Lung (tissue), 12 donors: ENCODE data around the gene GRB14. TPM values are rescaled to one million over a fixed set of nuclear protein-coding genes. Genes with fewer than 3 reads are reported as not detected.

Experiments
- ATAC-seq: fragments of 200-7000 bp; cut with Tn5 transposase; one replicate; pipeline ENCODE4 v1.9.1; 2020; ENCODE audit warnings: moderate number of reproducible peaks; ENCODE audit not compliant: insufficient read depth, low FRiP score
- DNase-seq, 3 donors: peaks; one replicate each; pipeline ENCODE4 v3.0.0-alpha.2; 2013 to 2017
- H3K27ac ChIP-seq, 2 donors: one replicate each; pipeline ENCODE4 v1.5.1; 2013; ENCODE audit warnings: mild to moderate bottlenecking in 2 of 2, moderate library complexity in 2 of 2, control low read depth in 1 of 2, inconsistent platforms in 1 of 2, low read depth in 1 of 2, low read length in 1 of 2
- H3K27me3 ChIP-seq, 3 donors: one replicate each; pipeline ENCODE4 v1.5.1; 2013; ENCODE audit warnings: low read length in 2 of 3; ENCODE audit not compliant: control insufficient read depth in 3 of 3, insufficient read depth in 3 of 3
- H3K36me3 ChIP-seq, 4 donors: one replicate each; pipeline ENCODE4 v1.5.1; 2013; ENCODE audit warnings: low read length in 4 of 4, mild to moderate bottlenecking in 1 of 4, moderate library complexity in 1 of 4; ENCODE audit not compliant: control insufficient read depth in 4 of 4, insufficient read depth in 4 of 4
- H3K4me1 ChIP-seq, 5 donors: one replicate each; pipeline ENCODE4 v1.5.1; 2013; ENCODE audit warnings: low read length in 5 of 5, mild to moderate bottlenecking in 2 of 5, moderate library complexity in 1 of 5; ENCODE audit not compliant: control insufficient read depth in 5 of 5, insufficient read depth in 5 of 5
- H3K4me3 ChIP-seq: one replicate; pipeline ENCODE4 v1.5.1; 2013; ENCODE audit warnings: mild to moderate bottlenecking, control low read depth, moderate library complexity
- H3K9ac ChIP-seq, 2 donors: one replicate each; pipeline ENCODE4 v1.5.1; 2013; ENCODE audit warnings: low read length in 2 of 2, control low read depth in 1 of 2; ENCODE audit not compliant: insufficient read depth in 1 of 2
- H3K9me3 ChIP-seq, 4 donors: one replicate each; pipeline ENCODE4 v1.5.1; 2013; ENCODE audit warnings: low read length in 3 of 4, mild to moderate bottlenecking in 1 of 4, moderate library complexity in 1 of 4; ENCODE audit not compliant: control insufficient read depth in 4 of 4, insufficient read depth in 3 of 4
- WGBS, 2 donors: extraction: QIAGEN DNeasy Blood & Tissue Kit; methylation state at CpG; one replicate each; pipeline ENCODE4 v1.1.7; 2013; 5-methylcytosine and 5-hydroxymethylcytosine counted together
- polyA plus RNA-seq, 2 donors: library from polyadenylated mRNA; stranded (reverse); fragments of 200-250 nt; gene quantifications; one replicate each; pipeline ENCODE4 v1.2.1, GENCODE V29; 2013
- total RNA-seq, 2 donors: library from RNA; depleted of rRNA in 1 of 2; stranded (reverse); fragments of >200 nt in 1 of 2; gene quantifications; one replicate each; pipeline ENCODE4 v1.2.1, GENCODE V29; 2014 to 2021
- TF ChIP-seq, protein P1 (sequence below): IDR thresholded peaks from 2 replicates; pipeline ENCODE4 v1.5.1; 2012; ENCODE audit warnings: mild to moderate bottlenecking; ENCODE audit errors: control extremely low read depth, extremely low read depth
- donor health status: control.
- donor health status: control.
- donor health status: Bipolar disorder and iron deficiency.
- donor health status: healthy.
- donor health status: DM: yes; HTN: yes; CAD: no.

Gene GRB14
- total and polyA plus RNA-seq, 4 donors = 1.1 to 20.2 (median 5.2) TPM

GRCh38 chr2:164657129-164657528 is 35.8 kb upstream of the GRB14 start:
- no peak overlapping the region for H3K27ac ChIP-seq
- no peak for ATAC-seq

GRCh38 chr2:164655750-164656149 is 34.5 kb upstream of the GRB14 start:
- Histone ChIP-seq H3K27ac (no peak overlapping the region), H3K4me3 (no peak overlapping the region), H3K4me1 (no peaks in the 10 kb centered on the region), H3K9me3 (peaks cover 0 to 7% (median 1%) of the 10 kb centered on the region in 4 donors), H3K27me3 (no peaks in the 10 kb centered on the region), H3K9ac (no peak overlapping the region), H3K36me3 (peaks cover 0 to 11% (median 0%) of the 10 kb centered on the region in 4 donors)
- 91 to 92% methylated on average over 2 of the region's 2 CpGs for WGBS, 2 donors
- DNase-seq (peak in 1 of 3 donors; percentile 3), ATAC-seq (no peak)
- TF ChIP-seq, protein P1, sequence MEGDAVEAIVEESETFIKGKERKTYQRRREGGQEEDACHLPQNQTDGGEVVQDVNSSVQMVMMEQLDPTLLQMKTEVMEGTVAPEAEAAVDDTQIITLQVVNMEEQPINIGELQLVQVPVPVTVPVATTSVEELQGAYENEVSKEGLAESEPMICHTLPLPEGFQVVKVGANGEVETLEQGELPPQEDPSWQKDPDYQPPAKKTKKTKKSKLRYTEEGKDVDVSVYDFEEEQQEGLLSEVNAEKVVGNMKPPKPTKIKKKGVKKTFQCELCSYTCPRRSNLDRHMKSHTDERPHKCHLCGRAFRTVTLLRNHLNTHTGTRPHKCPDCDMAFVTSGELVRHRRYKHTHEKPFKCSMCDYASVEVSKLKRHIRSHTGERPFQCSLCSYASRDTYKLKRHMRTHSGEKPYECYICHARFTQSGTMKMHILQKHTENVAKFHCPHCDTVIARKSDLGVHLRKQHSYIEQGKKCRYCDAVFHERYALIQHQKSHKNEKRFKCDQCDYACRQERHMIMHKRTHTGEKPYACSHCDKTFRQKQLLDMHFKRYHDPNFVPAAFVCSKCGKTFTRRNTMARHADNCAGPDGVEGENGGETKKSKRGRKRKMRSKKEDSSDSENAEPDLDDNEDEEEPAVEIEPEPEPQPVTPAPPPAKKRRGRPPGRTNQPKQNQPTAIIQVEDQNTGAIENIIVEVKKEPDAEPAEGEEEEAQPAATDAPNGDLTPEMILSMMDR = no peak

More at GRCh38 chr2:164657129-164657528, 35.8 kb upstream of the GRB14 start:
- H3K36me3 ChIP-seq = peaks cover 0 to 11% (median 0%) of the 10 kb centered on the region in 4 donors
- H3K4me3 ChIP-seq = no peak overlapping the region
- H3K27me3 ChIP-seq = no peaks in the 10 kb centered on the region
- TF ChIP-seq, protein P1 = no peak
- DNase-seq = no peak
- no peaks in the 10 kb centered on the region for H3K4me1 ChIP-seq
- no peak overlapping the region for H3K9ac ChIP-seq
- no peaks in the 10 kb centered on the region for H3K9me3 ChIP-seq
- 92 to 93% methylated on average over 2 of the region's 2 CpGs for WGBS, 2 donors

DNA sequence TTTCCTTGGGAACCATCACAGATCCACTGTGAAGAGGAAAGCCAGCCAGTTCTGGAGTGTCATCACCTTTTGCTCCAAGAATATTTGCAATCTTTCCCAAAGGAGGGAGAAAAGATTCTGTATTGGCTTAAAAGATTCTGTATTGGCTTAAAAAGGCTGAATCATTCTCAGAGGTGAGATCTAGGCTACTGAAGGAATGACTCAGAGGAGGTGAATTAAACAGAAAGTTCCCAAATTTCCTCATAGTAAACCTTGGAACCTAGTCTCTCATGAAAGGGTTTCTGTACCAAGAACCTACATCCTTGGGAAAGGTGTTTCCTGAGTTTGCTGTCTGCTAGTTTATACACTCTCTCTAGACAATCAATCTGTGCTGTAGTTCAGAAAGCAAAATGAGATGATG is 34.1 kb upstream of the GRB14 start:
- H3K4me1 ChIP-seq = no peaks in the 10 kb centered on the region
- H3K27ac ChIP-seq = no peak overlapping the region
- H3K36me3 ChIP-seq = peaks cover 0 to 11% (median 0%) of the 10 kb centered on the region in 4 donors
- H3K27me3 ChIP-seq = no peaks in the 10 kb centered on the region
- peaks cover 0 to 9% (median 1%) of the 10 kb centered on the region in 4 donors for H3K9me3 ChIP-seq
- TF ChIP-seq, protein P1 = no peak
- DNase-seq (no peak), ATAC-seq (no peak)
- H3K4me3 ChIP-seq = no peak overlapping the region
- no peak overlapping the region for H3K9ac ChIP-seq

GRCh38 chr2:164651361-164651760 is 30.1 kb upstream of the GRB14 start:
- no peak overlapping the region for H3K9ac ChIP-seq
- no peak overlapping the region for H3K4me3 ChIP-seq
- H3K4me1 ChIP-seq = no peaks in the 10 kb centered on the region
- WGBS, 2 donors = 80 to 85% methylated on average over 1 of the region's 1 CpG
- DNase-seq (no peak), ATAC-seq (no peak)
- peaks cover 0 to 3% (median 0%) of the 10 kb centered on the region in 4 donors for H3K36me3 ChIP-seq
- no peak overlapping the region for H3K27ac ChIP-seq
- peaks cover 0 to 11% (median 5%) of the 10 kb centered on the region in 4 donors for H3K9me3 ChIP-seq
- no peaks in the 10 kb centered on the region for H3K27me3 ChIP-seq
- TF ChIP-seq, protein P1 = no peak
